Measurements from ENCODE around the gene CCZ1. TPM values are rescaled to one million over a fixed set of nuclear protein-coding genes. Genes with fewer than 3 reads are reported as not detected.
"Not testable (repeated sequence)": the region's sequence is repeated elsewhere in the genome, so short reads cannot be mapped to it uniquely, and the experiment has no call there.

CCZ1 gene
- polyA plus RNA-seq, 3 donors: 43.8 to 74.6 (median 72.8) TPM

DNA sequence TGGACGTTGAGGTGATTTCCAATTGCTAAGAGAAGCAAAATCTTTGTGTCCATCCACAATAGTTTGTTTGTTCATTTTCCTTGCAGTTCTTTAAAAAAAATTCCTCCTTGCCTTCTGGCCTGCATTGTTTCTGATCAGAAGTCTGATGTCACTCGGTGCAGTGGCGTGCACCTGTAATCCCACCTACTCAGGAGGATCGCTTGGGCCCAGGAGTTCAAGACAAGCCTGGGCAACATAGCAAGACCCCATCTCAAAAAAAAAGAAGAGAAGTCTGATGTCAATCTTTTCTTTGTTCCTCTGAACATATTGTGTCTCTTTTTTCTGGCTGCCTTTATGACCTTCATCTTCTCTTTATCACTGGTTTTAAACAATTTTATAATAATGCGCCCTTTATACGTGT, 31.5 kb upstream of the CCZ1 start:
- no peaks in the 10 kb centered on the region for H3K9me3 ChIP-seq (replicated peaks in 1 of 2; ENCODE audit: control insufficient read depth in 1 of 2, insufficient read depth in 1 of 2, low read length in 2 of 2)
- no peak overlapping the region for H3K4me3 ChIP-seq (replicated peaks in 1 of 3; ENCODE audit: low read depth in 2 of 3, low read length in 3 of 3)
- H3K4me1 Mint-ChIP-seq: peaks cover 9% of the 10 kb centered on the region
- H4K20me1 ChIP-seq (ENCODE audit: insufficient read depth, low read length): no peaks in the 10 kb centered on the region
- H3K36me3 ChIP-seq (replicated peaks in 1 of 2; ENCODE audit: control insufficient read depth in 1 of 2, insufficient read depth in 2 of 2, low read length in 2 of 2): no peaks in the 10 kb centered on the region
- DNase-seq: no peak
- no peak overlapping the region for H3K4me3 Mint-ChIP-seq
- H3K4me1 ChIP-seq (ENCODE audit: control insufficient read depth in 1 of 2, insufficient read depth in 2 of 2, low read length in 2 of 2): peaks cover 3 to 13% of the 10 kb centered on the region in 2 donors
- intact Hi-C loops (cut with micrococcal nuclease): no loop called here
- no peaks in the 10 kb centered on the region for H3K27me3 ChIP-seq (ENCODE audit: control insufficient read depth in 2 of 2, insufficient read depth in 2 of 2, low read length in 2 of 2)
- H3K9me3 Mint-ChIP-seq: peaks cover 0 to 4% (median 3%) of the 10 kb centered on the region in 7 donors
- no peak overlapping the region for H3K4me2 ChIP-seq (replicated peaks; ENCODE audit: extremely low read depth, low read length, poor library complexity, severe bottlenecking)
- H3K27me3 Mint-ChIP-seq (ENCODE audit: low read depth in 3 of 3): peaks cover 0 to 11% (median 1%) of the 10 kb centered on the region in 3 donors
- no peaks in the 10 kb centered on the region for H3K36me3 Mint-ChIP-seq
- 100% methylated on average over 3 of the region's 6 CpGs for WGBS (ENCODE audit: insufficient coverage)
- H2AFZ ChIP-seq (ENCODE audit: insufficient read depth, low read depth, low read length, poor library complexity, severe bottlenecking): no peak overlapping the region
- H3K27ac ChIP-seq (ENCODE audit: low read depth in 1 of 2, low read length in 2 of 2): no peak overlapping the region
- H3K79me2 ChIP-seq (ENCODE audit: insufficient read depth, low read length): no peaks in the 10 kb centered on the region
- no peak overlapping the region for H3K27ac Mint-ChIP-seq
- H3K9ac ChIP-seq (ENCODE audit: insufficient read depth, low read length, poor library complexity, severe bottlenecking): no peak overlapping the region
- TF ChIP-seq CTCF (IDR thresholded peaks at IDR 0.05): no peak

DNA sequence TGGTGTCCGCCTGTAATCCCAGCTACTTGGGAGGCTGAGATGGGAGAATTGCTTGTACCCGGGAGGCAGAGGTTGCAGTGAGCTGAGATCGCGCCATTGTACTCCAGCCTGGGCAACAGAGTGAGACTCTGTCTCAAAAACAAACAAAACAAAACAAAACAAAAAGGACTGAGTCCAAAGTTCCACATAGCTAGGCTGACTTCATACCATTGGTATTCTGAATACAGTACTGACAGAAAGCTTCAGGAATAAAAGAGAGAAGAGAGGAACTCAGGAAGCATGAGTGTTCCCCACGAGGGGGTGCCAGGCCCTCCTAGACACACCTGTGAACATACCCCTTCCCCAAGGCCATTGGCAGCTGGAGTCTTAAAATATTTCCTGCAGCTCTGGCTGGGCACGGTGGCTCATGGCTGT, 29.6 kb upstream of the CCZ1 start:
- intact Hi-C loops (cut with micrococcal nuclease); DNase-seq; H3K4me3 Mint-ChIP-seq; H2AFZ ChIP-seq (ENCODE audit: insufficient read depth, low read depth, low read length, poor library complexity, severe bottlenecking); H3K4me3 ChIP-seq (replicated peaks in 1 of 3; ENCODE audit: low read depth in 2 of 3, low read length in 3 of 3); H3K27ac ChIP-seq (ENCODE audit: low read depth in 1 of 2, low read length in 2 of 2); H3K9me3 ChIP-seq (replicated peaks in 1 of 2; ENCODE audit: control insufficient read depth in 1 of 2, insufficient read depth in 1 of 2, low read length in 2 of 2); H3K36me3 Mint-ChIP-seq; H3K36me3 ChIP-seq (replicated peaks in 1 of 2; ENCODE audit: control insufficient read depth in 1 of 2, insufficient read depth in 2 of 2, low read length in 2 of 2); H4K20me1 ChIP-seq (ENCODE audit: insufficient read depth, low read length); H3K27me3 Mint-ChIP-seq (ENCODE audit: low read depth in 3 of 3); H3K9ac ChIP-seq (ENCODE audit: insufficient read depth, low read length, poor library complexity, severe bottlenecking); H3K4me1 Mint-ChIP-seq; H3K27me3 ChIP-seq (ENCODE audit: control insufficient read depth in 2 of 2, insufficient read depth in 2 of 2, low read length in 2 of 2); H3K79me2 ChIP-seq (ENCODE audit: insufficient read depth, low read length); H3K9me3 Mint-ChIP-seq; H3K27ac Mint-ChIP-seq; H3K4me2 ChIP-seq (replicated peaks; ENCODE audit: extremely low read depth, low read length, poor library complexity, severe bottlenecking): not testable (repeated sequence)
- 100% methylated on average over 3 of the region's 6 CpGs for WGBS (ENCODE audit: insufficient coverage)
- peaks cover 3 to 13% of the 10 kb centered on the region in 2 donors for H3K4me1 ChIP-seq (ENCODE audit: control insufficient read depth in 1 of 2, insufficient read depth in 2 of 2, low read length in 2 of 2)
